Glomerular endothelial cell (primary cell): ENCODE data around the gene TMEM86B. TPM values are rescaled to one million over a fixed set of nuclear protein-coding genes. Genes with fewer than 3 reads are reported as not detected.

Experiments used
- DNase-seq: peaks from one replicate; pipeline ENCODE4 v3.0.0-alpha.2; 2011; ENCODE audit warnings: low read depth, low spot score; ENCODE audit errors: extremely low read depth
- total RNA-seq: library from RNA; depleted of rRNA; stranded (reverse); fragments of >200 nt; gene quantifications from 2 replicates; pipeline ENCODE4 v1.2.3, GENCODE V29; 2015

The TMEM86B gene
- total RNA-seq, 1 donor from 2014 or later = 2.8 TPM

DNA sequence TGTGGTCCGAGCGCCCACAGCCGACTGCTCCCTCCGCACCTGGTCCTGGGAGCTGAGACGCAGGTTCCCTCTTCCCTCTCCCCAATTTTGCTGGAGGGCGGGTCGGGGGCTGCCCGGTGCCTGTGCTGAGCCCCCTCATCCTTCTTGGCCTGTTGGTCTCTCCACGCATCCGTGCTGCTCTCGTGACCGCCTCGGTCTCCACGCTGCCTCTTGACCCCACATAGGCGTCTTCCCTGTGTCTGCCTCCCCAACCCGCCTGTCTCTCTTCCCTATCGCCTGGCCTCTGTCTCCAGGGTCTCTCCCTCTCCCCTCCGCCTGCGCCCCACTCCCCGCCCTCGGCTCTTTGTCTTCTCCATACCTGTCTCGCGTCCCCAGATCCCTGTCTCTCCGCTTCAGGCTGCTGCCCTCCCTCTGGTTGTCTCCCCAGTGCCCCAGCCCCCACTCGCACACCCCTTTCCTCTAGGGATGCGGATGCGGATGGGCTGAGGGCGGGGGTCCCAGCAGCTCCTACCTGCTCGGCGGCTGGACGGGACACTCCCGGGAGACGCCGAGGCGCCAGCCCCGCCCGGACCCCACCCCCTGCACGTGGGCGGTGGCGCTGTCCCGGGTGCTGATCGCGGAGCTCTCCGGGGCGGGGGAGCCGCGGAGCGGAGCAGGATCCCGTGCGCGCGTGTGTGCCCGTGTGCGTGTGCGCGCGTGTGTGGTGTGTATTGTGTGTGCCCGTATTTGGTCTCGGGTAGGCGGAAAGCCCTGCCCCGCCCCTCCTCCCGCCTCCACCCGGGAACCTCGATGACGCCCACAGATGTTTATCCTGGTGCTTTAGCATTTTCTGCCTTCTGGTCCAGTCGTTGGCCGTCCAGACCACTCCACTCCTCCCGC, 48.7 kb downstream of the TMEM86B start, which contains the start of gene SYT5:
Gene SYT5 (minus strand): TSS at position 684 of the 879 bp plus-strand sequence. CDS start 1,248 bp downstream, outside the sequence.
- no peak for DNase-seq

DNA sequence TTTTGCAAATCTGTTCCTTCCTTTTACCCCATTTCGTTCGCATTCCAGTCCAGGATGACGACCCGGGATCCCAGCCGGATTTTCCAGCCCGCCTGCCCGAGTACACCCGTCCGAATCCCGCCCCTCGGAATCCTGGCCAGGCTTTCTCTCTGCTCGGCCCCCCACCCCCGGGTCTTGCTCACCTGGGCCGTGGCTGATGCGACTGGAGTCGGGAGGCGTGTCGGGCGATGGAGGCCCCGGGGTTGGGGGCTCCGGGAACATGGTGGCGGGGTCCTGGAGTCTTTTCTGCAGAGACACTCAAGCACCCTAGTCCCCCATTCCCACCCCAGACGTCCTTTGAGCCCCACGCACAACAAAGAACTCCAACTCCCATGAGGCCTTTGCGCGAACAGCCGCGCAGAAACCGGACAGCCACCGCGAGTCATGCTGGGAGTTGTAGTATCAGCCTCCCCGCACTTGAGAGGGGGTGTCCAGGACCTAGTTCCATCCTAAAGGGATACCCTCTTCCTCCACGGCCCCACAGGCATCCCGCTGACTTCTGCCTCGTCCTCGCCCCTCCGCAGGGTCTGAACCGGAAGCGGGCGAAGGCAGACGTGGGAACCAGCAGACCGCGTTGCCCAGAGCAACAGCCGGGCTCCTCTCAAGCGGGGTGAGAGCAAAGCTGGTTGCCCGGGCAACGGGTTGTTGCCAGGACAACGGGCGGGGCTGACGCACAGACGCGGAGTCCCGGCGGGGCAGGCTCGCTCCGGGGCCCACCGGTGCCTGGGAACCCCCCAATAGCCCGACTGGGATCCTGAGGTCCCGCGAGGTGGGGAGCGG, 49.6 kb downstream of the TMEM86B start:
- no peak for DNase-seq

Other genes with a start within 250 kb of the TMEM86B start
- not detected in 2 replicates for gene GP6, start 190.5 kb downstream of the TMEM86B start, total RNA-seq
- gene RDH13, start 165.6 kb downstream of the TMEM86B start, total RNA-seq = 7.5 and 13.1 TPM in 2 replicates
- 10.6 and 20.4 TPM in 2 replicates for gene EPS8L1, start 152.9 kb downstream of the TMEM86B start, total RNA-seq
- 108 and 137 TPM in 2 replicates for gene PPP1R12C, start 111.1 kb downstream of the TMEM86B start, total RNA-seq
- gene TNNT1, start 79.6 kb downstream of the TMEM86B start, total RNA-seq = 1.5 TPM in 1 of 2 replicates, not detected in the other
- gene TNNI3, start 71.0 kb downstream of the TMEM86B start, total RNA-seq = not detected in 2 replicates
- gene DNAAF3, start 62.1 kb downstream of the TMEM86B start, total RNA-seq = 1.6 and 1.7 TPM in 2 replicates
- gene SYT5, start 48.5 kb downstream of the TMEM86B start, total RNA-seq = 0.06 and 0.92 TPM in 2 replicates
- 0.29 and 1.8 TPM in 2 replicates for gene PTPRH, start 19.3 kb downstream of the TMEM86B start, total RNA-seq
- gene PPP6R1, start 30.3 kb upstream of the TMEM86B start, total RNA-seq = 49.6 and 66.3 TPM in 2 replicates
- gene HSPBP1, start 51.3 kb upstream of the TMEM86B start, total RNA-seq = 30.5 and 36.0 TPM in 2 replicates
- gene BRSK1, start 55.2 kb upstream of the TMEM86B start, total RNA-seq = 1.2 and 3.0 TPM in 2 replicates
- not detected in 2 replicates for gene TMEM150B, start 96.6 kb upstream of the TMEM86B start, total RNA-seq
- gene KMT5C, start 111.1 kb upstream of the TMEM86B start, total RNA-seq = 8.0 and 12.8 TPM in 2 replicates
- gene COX6B2, start 126.0 kb upstream of the TMEM86B start, total RNA-seq = not detected in 2 replicates
- gene GARIN5B, start 134.5 kb upstream of the TMEM86B start, total RNA-seq = not detected in 2 replicates
- 3.1 and 6.8 TPM in 2 replicates for gene IL11, start 141.7 kb upstream of the TMEM86B start, total RNA-seq
- not detected in 2 replicates for gene TMEM190, start 148.1 kb upstream of the TMEM86B start, total RNA-seq
- 0.58 and 1.3 TPM in 2 replicates for gene TMEM238, start 155.5 kb upstream of the TMEM86B start, total RNA-seq
- 597 and 618 TPM in 2 replicates for gene RPL28, start 157.2 kb upstream of the TMEM86B start, total RNA-seq
- 64.2 and 82.3 TPM in 2 replicates for gene UBE2S, start 179.0 kb upstream of the TMEM86B start, total RNA-seq
- not detected in 2 replicates for gene SHISA7, start 214.5 kb upstream of the TMEM86B start, total RNA-seq
- 52.1 and 73.1 TPM in 2 replicates for gene ISOC2, start 232.9 kb upstream of the TMEM86B start, total RNA-seq
- gene C19orf85, start 236.0 kb upstream of the TMEM86B start, total RNA-seq = not detected in 2 replicates
- 3.8 and 10.1 TPM in 2 replicates for gene ZNF628, start 247.9 kb upstream of the TMEM86B start, total RNA-seq